ENCODE results near the gene FYB2.

GRCh38 chr1:56790036-56790435, 29.2 kb downstream of the FYB2 start:
- no peak for TF ChIP-seq CTCF (IDR thresholded peaks at IDR 0.05; ENCODE audit: poor library complexity, severe bottlenecking)
- TF ChIP-seq POLR2AphosphoS5 (IDR thresholded peaks at IDR 0.05): no peak
- TF ChIP-seq REST (IDR thresholded peaks at IDR 0.05; ENCODE audit: borderline replicate concordance): no peak
- no peak for TF ChIP-seq MXI1 (conservative IDR thresholded peaks at IDR 0.05; ENCODE audit: poor library complexity, severe bottlenecking)

Measured in neural cell (in vitro differentiated cells).